Hematopoietic multipotent progenitor cell (in vitro differentiated cells): ENCODE measurements around the gene GAGE1. TPM values are rescaled to one million over a fixed set of nuclear protein-coding genes. Genes with fewer than 3 reads are reported as not detected.
"Not testable (repeated sequence)": the region's sequence is repeated elsewhere in the genome, so short reads cannot be mapped to it uniquely, and the experiment has no call there.

Experiments
- DNase-seq, 3 donors: peaks; one replicate each; pipeline ENCODE4 v3.0.0-alpha.2; 2011 to 2015; ENCODE audit warnings: low read depth in 2 of 3, low spot score in 2 of 3
- total RNA-seq: library from RNA; depleted of rRNA; stranded (reverse); fragments of >200 nt; gene quantifications from one replicate; pipeline ENCODE4 v1.2.3, GENCODE V29; 2012

The GAGE1 gene
- total RNA-seq = not detected

GRCh38 chrX:49598720-49599119, at the start of gene GAGE1:
GAGE1 (plus strand) TSS chrX:49599020; CDS start chrX:49600175, 1,155 bp downstream.
- DNase-seq = not testable (repeated sequence)

GRCh38 chrX:49550989-49551388, 47.8 kb upstream of the GAGE1 start, which contains the start of gene GAGE12E:
GAGE12E (plus strand) TSS chrX:49551289; CDS start chrX:49552444, 1,155 bp downstream.
- not testable (repeated sequence) for DNase-seq

- DNase-seq = not testable (repeated sequence)
Measured at GRCh38 chrX:49560542-49560941, 38.3 kb upstream of the GAGE1 start, which contains the start of gene GAGE12F. GAGE12F (plus strand) TSS chrX:49560842; CDS start chrX:49561997, 1,155 bp downstream.

GRCh38 chrX:49568728-49569127, 30.1 kb upstream of the GAGE1 start:
- DNase-seq = not testable (repeated sequence)

- DNase-seq = not testable (repeated sequence)
Measured at GRCh38 chrX:49569152-49569551, 29.7 kb upstream of the GAGE1 start.

- not testable (repeated sequence) for DNase-seq
Measured at GRCh38 chrX:49570100-49570499, 28.7 kb upstream of the GAGE1 start, which contains the start of gene GAGE12G. GAGE12G (plus strand) TSS chrX:49570400; CDS start chrX:49571555, 1,155 bp downstream.

GRCh38 chrX:49579649-49580048, 19.2 kb upstream of the GAGE1 start, which contains the start of gene GAGE12H:
GAGE12H (plus strand) TSS chrX:49579949; CDS start chrX:49581104, 1,155 bp downstream.
- not testable (repeated sequence) for DNase-seq

GRCh38 chrX:49589196-49589595, 9.6 kb upstream of the GAGE1 start, which contains the start of gene GAGE2A:
GAGE2A (plus strand) TSS chrX:49589496; CDS start chrX:49590651, 1,155 bp downstream.
- not testable (repeated sequence) for DNase-seq

GRCh38 chrX:49589769-49590478, 8.9 kb upstream of the GAGE1 start:
- not testable (repeated sequence) for DNase-seq

GRCh38 chrX:49590488-49590887, 8.3 kb upstream of the GAGE1 start:
- not testable (repeated sequence) for DNase-seq

GRCh38 chrX:49610718-49611310, 12.0 kb downstream of the GAGE1 start:
- no peak for DNase-seq

- DNase-seq = no peak
Measured at GRCh38 chrX:49618574-49618973, 19.8 kb downstream of the GAGE1 start.

- DNase-seq = peak in 2 of 3 donors; percentile 41 to 43
Measured at GRCh38 chrX:49627086-49627777, 28.4 kb downstream of the GAGE1 start.

GRCh38 chrX:49644991-49645637, 46.3 kb downstream of the GAGE1 start:
- DNase-seq = no peak

GRCh38 chrX:49656533-49656932, 57.7 kb downstream of the GAGE1 start:
- no peak for DNase-seq

Other genes with a start within 250 kb of the GAGE1 start
- gene GAGE12C, start 66.8 kb upstream of the GAGE1 start, total RNA-seq = not detected
- gene GAGE12D, start 57.3 kb upstream of the GAGE1 start, total RNA-seq = not detected
- gene GAGE12E, start 47.7 kb upstream of the GAGE1 start, total RNA-seq = not detected
- gene GAGE12F, start 38.2 kb upstream of the GAGE1 start, total RNA-seq = not detected
- not detected for gene GAGE12G, start 28.6 kb upstream of the GAGE1 start, total RNA-seq
- not detected for gene GAGE12H, start 19.1 kb upstream of the GAGE1 start, total RNA-seq
- gene GAGE2A, start 9.5 kb upstream of the GAGE1 start, total RNA-seq = not detected
- not detected for gene PAGE1, start 97.0 kb downstream of the GAGE1 start, total RNA-seq
- gene PAGE4, start 230.3 kb downstream of the GAGE1 start, total RNA-seq = not detected